HG03521 (cell line): ENCODE measurements around the gene LARGE2.

Source experiments
- ATAC-seq: cut with Tn5 transposase; IDR thresholded peaks from one replicate; pipeline ENCODE4 v1.9.1; 2021; ENCODE audit warnings: mild to moderate bottlenecking, moderate library complexity; ENCODE audit not compliant: unreplicated experiment

LARGE2 gene

GRCh38 chr11:45913514-45913913 lies 8.9 kb upstream of the LARGE2 start:
- ATAC-seq = no peak

DNA sequence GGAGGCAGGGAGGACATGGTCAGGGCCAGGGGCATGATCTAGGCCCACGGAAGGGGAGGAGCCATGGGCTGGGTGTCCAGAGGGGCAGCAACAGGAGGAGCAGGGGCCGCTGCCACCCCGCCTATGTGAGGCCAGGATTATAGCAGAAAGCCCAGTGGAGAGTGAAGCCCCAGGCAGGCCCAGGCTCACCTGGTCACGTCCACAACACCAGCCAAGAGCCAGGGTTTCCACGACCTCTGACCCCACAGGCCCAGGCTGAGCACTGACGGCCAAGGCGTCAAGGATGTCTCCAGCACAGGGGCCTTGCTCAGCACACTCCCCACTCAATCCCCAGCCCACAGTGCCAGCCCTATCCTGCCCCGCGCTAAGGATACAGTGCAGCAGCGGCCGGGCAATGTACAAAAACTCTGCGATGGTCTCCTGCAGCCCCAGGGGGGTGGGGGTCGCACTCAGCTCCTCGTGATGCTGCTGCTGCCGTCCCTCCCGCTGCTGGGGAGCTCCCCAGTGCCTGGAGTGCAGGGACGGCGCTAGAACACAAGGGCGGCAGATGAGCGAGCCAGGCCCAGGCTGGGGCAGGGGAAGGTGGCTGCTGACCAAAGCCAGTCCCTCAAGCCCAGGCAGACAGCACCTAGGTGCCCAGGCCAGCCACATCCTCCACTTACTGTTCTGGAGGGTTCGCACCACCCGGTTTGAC lies 8.4 kb upstream of the LARGE2 start:
- ATAC-seq = no peak

DNA sequence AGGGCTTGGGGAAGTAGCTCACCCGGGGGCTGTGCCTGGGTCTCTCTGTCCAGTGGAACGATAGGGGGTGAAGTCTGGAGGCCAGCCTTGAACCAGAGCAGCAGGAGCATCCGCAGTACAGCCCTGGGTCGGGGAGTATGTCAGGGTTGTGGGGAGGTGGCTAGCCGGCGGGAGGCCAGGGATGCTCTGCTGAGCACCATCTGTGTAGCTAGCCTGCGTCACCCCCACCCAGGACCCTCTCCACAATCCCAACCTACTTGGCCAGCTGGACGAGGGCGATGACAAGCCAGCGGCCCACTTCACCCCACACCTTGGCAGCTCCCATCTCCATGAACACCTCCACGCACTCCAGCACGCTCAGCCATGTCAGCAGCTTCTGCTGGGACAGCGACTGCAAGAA lies 7.0 kb upstream of the LARGE2 start:
- no peak for ATAC-seq

GRCh38 chr11:45917286-45917622 lies 5.2 kb upstream of the LARGE2 start:
- no peak for ATAC-seq

GRCh38 chr11:45917623-45918330 lies 4.7 kb upstream of the LARGE2 start, which contains the start of gene PEX16:
PEX16 (minus strand) TSS chr11:45917877; CDS start chr11:45917811, 66 bp downstream.
- ATAC-seq = peak; percentile 91

- peak; percentile 24 for ATAC-seq
Measured at GRCh38 chr11:45918331-45918941, 4.0 kb upstream of the LARGE2 start.

- ATAC-seq = no peak
Measured at GRCh38 chr11:45918962-45919675, 3.3 kb upstream of the LARGE2 start.

DNA sequence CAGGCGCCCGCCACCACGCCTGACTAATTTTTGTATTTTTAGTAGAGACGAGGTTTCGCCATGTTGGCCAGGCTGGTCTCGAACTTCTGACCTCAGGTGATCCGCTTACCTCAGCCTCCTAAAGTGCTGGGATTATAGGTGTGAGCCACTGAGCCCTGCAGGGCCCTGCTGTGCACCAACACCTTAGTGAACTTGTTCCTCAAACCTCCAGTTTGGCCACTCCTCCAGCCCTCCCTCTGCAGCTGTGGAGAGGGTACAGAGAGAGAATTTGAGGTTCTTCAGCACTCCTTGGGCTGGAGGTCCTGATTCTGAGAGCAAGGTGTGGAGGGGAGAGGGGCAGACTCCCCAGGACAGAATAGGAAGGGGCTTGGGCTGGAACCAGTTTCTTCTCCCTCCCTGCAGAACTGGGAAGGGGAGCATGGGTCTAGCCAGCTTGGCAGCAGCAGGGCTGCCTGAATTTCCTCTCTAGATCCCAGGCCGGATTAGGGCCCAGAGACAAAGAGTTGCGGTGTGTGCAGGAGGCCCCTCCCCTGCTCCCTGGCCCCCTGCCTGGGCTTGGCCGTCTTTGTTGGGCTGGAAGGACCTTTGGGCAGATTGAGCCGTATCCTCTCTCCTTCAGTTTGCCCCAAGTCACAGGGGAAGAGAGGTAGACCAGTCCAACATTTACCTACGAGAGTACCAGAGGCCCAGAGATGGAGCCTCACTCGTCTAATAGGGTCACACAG lies 2.5 kb upstream of the LARGE2 start:
- no peak for ATAC-seq

DNA sequence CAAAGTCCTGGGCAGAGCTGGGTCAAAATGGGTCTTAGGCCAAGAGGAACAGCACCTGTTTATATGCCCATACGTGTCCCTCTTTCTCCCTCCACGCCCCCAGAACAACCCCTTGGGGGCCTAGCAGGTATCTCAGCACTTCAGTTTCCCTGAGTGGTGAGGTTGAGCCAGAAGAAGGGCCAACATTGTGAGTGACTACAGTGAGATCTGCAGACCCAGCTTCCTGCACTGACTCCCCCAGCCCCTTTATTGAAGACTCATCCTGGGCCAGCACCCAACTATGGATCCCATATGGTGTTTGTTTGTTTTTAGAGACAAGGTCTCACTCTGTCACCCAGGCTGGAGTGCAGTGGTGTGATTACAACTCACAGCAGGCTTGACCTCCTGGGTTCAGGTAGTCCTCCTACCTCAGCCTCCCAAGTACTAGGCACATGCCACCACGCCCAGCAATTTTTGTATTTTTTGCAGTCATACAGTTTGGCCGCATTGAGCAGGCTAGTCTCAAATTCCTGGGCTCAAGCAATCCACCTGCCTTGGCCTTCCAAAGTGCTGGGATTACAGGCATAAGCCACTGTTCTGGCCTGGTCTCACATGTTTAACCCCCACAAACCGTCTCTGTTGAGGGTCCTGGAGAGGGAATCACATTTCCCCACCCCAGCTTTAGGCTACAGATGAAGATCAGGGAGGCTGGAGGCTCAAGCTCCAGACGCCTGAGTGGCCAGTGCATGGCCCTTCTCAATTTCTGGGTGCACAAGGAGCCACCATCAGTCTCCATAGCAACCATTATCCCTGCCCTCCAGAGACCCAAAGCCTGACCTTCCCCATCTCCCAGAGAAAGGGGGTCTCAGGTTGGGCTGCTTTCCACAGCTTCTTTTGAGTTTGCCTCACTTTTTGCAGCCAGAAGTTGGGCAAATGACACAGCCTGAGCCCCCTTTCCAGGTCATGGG lies 1.7 kb upstream of the LARGE2 start:
- ATAC-seq = no peak

DNA sequence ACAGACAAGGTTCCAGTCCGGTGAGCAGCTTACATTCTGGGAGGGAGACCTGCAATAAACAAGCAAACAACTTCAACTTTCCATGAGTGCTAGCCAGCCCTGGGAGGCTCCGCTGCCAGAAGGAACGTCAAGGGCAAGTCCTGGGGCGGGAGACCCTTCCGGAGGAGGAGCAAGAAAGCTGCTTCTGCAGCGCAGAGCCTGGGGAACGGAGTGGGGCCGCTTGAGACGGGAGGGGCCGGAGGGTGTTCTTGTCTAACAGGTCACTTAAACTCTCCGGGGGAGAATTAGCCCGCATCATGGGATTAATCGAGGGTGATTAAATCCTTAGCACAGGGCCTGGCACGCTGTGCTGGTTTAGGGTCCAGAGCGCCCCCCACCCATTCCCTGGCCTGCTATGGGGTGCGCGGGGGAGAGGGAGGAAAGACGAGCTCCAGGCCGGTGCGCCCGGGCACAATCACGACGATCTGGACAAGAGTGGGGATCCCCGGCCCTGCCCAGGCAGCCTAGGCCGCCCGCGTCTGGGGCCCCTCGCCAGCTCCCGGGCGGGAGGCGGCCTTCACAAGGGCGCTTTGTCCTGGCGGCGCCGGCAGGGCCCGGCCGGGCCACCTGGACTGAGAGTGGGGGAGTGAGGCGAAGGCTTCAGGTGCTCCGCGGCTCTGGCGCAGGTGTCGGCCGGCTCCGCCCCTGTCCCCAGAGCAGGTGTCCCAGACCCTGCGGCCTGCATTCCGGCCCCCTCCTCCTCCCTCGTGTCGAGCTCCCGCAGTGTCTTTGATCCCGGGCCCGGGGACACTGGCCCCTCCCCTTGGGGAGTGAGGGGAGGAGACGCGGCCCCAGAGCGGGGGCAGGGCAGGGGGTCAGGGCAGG lies 663 bp upstream of the LARGE2 start:
- no peak for ATAC-seq

DNA sequence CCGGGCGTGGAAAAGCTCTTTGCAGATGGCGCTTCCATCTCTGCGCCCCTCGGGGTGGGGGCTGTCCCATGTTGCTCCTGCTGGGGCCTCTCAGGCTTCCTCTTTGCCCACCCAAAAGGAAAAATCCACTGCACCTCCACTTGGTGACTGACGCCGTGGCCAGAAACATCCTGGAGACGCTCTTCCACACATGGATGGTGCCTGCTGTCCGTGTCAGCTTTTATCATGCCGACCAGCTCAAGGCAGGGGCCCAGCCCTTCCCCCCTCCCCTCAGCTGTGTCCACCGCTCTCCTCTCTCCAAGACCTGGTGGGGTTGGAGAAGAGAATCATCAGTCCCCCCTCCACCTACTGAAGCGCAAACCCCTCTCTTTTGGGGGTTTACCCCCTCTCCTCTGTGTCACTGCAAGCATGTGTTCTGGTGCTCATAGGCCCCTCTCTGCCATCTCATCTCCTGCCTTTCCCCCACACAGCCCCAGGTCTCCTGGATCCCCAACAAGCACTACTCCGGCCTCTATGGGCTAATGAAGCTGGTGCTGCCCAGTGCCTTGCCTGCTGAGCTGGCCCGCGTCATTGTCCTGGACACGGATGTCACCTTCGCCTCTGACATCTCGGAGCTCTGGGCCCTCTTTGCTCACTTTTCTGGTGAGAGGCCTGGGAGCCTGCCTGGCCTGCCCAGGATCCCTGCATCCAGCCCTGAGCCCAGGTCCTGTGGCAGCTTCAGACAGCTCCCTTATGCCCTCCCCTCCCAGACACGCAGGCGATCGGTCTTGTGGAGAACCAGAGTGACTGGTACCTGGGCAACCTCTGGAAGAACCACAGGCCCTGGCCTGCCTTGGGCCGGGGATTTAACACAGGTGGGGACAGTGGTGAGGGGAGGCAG lies 1.8 kb downstream of the LARGE2 start:
- no peak for ATAC-seq

- no peak for ATAC-seq
Measured at GRCh38 chr11:45924927-45925326, 2.5 kb downstream of the LARGE2 start.

- ATAC-seq = no peak
Measured at GRCh38 chr11:45925550-45925949, 3.1 kb downstream of the LARGE2 start.

DNA sequence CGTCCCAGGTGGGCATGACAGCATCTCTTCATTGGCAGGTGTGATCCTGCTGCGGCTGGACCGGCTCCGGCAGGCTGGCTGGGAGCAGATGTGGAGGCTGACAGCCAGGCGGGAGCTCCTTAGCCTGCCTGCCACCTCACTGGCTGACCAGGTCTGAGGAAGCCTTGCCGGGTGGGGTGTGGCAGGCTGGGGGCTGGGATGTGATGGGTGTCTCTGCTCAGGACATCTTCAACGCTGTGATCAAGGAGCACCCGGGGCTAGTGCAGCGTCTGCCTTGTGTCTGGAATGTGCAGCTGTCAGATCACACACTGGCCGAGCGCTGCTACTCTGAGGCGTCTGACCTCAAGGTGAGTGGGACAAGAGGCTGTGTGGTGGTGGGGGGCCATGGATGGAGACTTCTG lies 3.5 kb downstream of the LARGE2 start:
- ATAC-seq = no peak

- ATAC-seq = no peak
Measured at GRCh38 chr11:45926536-45927331, 4.3 kb downstream of the LARGE2 start.

DNA sequence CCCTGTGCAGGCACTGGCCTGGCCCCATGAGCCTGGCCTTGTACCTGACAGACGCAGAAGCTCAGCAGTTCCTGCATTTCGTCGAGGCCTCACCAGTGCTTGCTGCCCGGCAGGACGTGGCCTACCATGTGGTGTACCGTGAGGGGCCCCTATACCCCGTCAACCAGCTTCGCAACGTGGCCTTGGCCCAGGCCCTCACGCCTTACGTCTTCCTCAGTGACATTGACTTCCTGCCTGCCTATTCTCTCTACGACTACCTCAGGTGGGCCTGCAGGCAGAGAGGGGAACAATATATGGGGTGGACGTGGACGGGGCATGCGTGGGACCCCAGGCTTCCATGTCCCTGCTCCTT lies 4.9 kb downstream of the LARGE2 start:
- no peak for ATAC-seq
